Gastrocnemius medialis (tissue), 4 donors: ENCODE measurements around the gene DPP7.

Experiments
- CTCF ChIP-seq, 5 experiments: fragments of 450-650 bp in 3 of 5; fragments of 200-600 bp in 2 of 5; sonication (generic) in 2 of 5; IDR thresholded peaks in 4 of 5; conservative IDR thresholded peaks in 1 of 5; 1 replicate in 4 of 5; 2 replicates in 1 of 5; pipeline ENCODE4 v1.5.1; 2016 to 2019; ENCODE audit warnings: antibody characterized with exemption in 5 of 5, mild to moderate bottlenecking in 3 of 5, moderate library complexity in 3 of 5
- POLR2A ChIP-seq, 2 donors: fragments of 450-650 bp; IDR thresholded peaks; one replicate each; pipeline ENCODE4 v1.6.1; 2017; ENCODE audit warnings: antibody characterized with exemption in 2 of 2, mild to moderate bottlenecking in 2 of 2, moderate library complexity in 2 of 2

GRCh38 chr9:137141050-137141810 is 26.7 kb upstream of the DPP7 start:
- TF ChIP-seq CTCF (IDR thresholded peaks at IDR 0.05 in 4 of 5, conservative IDR thresholded peaks at IDR 0.05 in 1 of 5) = no peak
- no peak for TF ChIP-seq POLR2A (IDR thresholded peaks at IDR 0.05)
